HG03460 (cell line): ENCODE measurements around the gene RBM43.
"Not testable (repeated sequence)": the region's sequence is repeated elsewhere in the genome, so short reads cannot be mapped to it uniquely, and the experiment has no call there.

ENCODE experiments used
- ATAC-seq: cut with Tn5 transposase; IDR thresholded peaks from one replicate; pipeline ENCODE4 v1.9.1; 2021; ENCODE audit not compliant: unreplicated experiment

The RBM43 gene

DNA sequence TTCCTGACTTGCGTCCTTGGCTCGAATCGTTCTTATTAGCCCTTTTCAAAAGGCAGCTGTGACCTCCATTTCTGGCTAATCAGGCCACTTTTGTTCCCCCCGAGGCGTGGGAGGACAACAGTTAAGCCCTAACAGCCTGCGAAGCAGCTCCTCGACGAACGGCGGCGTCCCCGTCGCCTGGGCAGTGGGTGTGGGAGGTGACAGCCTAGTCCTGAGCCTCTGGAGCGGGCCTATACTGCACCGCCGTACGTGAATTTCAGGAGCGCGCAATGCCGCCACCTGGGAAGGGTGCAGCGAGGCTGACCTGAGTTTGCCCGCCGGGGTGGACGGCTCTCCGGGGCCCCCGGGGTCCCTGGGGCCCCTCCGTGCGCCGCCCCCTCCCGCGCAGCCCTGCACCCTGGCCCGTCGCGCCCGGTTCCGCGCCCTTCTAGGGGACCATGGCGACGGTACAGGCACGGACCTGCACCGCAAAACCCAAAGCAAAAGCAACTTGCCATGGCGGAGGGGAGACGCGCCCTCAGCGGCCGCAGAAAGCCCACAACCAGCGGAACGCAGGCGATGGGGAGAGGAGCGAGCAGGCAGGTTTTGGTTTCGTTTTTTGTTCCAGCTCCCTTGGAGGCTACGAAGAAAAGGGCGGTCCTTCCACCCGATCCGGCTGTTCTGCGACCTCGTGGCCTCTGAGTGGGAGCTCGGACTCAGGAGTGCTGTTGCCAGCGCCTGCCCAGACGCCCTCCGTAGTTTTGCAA, at the start of gene RBM43:
Gene RBM43, minus strand, starts transcription at position 633 of the 746 bp plus-strand sequence. Its CDS starts 136 bp downstream, at position 497.
- ATAC-seq: peak; percentile 94

DNA sequence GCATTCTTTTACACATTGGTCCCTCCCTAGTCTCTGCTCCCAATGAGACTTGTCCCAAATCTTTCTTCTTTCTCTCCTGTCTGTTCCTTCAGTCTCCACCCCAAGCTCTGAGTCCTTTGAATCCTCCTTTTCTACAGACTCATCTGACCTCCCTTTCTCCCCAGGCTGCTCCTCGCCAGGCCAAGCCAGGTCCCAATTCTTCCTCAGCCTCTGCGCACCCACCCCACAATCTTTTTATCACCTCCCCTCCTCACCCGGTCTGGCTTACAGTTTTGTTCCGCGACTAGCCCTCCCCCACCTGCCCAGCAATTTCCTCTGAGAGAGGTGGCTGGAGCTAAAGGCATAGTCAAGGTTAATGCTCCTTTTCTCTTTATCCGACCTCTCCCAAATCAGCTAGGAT, 48.6 kb upstream of the RBM43 start:
- ATAC-seq: not testable (repeated sequence)

DNA sequence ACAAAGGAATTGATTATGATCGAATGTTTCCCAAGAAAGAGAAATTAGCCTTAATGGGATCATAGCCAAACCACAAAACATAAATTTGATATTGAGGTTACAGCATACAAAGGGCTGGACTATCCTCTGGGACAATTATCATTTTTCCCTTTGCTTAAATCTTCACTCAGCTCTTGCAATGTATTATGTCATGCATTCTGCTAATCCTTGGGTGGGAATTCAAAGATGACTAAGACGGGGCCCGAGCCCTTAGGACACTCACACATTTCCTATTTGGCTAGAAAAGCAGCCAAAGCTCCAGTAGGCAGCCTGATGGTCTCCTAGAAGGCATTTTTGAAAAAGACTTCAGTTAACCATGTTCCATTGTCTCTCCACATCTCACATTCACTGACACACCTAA, 45.0 kb upstream of the RBM43 start:
- no peak for ATAC-seq

DNA sequence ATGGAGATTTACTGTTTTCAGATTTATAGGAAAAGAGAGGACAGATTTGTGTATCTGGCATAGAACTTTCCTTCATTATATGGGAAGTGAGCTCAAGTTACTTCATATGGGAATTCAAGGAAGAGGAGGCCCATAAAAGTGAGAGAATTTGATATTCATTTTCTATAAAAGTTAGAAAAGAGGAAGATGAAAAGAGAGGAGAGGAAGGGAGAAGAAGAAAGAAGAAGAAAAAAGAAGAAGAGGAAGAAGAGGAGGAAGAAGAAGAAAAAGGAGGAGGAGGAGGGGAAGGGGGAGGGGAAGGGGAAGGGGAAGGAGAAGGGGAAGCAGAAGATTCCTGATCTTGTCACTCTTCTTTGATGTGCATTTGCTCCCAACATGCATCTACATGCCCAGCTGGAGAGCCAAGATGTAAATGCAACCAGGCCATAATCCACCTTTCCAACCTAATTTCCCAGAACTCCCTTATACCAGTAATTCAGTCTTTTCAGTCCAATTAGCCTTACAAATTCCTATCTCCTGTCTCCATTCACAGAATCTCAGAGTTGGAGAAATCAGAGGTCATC, 43.5 kb upstream of the RBM43 start:
- no peak for ATAC-seq

DNA sequence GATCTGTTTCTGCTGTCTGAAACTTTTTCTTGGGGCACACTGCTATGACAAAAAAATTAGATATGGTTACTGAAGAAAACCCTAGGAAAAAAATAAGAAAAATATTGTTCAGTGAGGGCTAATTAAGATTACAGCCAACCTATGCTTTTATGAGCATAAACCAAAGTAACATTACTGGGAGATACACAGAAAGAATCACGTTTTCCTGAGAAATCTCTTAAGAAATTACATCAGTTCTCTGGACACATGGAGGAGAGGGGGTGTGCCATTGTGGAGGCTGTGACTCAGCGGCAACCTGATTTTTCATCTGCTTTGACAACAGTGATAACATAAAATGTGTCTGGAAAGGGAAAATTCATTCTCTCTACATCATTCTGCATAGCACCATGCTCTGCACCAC, 41.2 kb upstream of the RBM43 start:
- no peak for ATAC-seq

DNA sequence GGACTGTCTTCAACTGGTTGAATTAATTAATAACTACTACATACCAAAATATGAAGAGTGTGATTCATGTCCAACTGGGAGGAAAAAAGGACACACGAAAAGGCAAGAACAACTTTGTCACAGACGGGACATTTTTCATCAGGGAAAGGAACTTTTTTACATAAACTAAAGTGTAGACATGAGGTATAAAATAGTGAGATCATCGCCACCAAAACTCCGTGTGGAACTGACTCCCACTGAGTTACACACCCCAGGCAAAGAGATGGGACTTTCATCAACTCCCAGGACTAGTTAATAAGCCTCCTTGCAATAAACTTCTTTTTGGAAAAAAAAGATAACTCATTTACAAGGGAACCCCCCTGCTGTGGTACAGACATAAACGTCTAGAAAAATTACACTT, 40.7 kb upstream of the RBM43 start:
- no peak for ATAC-seq

DNA sequence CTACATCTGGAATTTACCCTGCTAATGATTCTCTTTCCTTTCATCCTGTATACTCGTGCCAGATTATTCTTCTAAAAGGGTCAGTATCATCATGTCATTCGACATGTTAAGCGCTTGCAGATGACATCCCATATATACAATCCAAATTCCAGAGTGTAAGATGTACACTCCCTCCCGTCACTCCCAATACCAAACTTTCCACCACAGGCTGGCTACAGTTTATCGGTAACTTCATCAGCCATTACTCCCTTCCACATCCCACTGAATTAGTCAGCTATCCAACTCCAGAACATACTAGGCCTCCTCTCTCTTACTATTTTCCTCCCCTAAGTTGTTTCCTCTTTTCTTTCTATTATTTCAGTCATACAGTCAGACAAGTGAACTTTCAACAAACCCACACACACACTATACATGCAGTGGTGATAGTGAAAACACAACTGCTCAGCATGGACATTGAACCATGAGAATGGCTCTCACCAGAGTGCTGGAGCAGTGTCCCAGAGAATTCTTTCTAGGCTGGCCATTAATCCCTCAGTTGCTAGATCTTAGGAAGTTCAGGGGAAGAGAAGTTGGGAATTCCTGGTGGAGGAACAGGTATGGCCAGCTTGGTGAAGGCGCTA, 38.4 kb upstream of the RBM43 start:
- no peak for ATAC-seq

DNA sequence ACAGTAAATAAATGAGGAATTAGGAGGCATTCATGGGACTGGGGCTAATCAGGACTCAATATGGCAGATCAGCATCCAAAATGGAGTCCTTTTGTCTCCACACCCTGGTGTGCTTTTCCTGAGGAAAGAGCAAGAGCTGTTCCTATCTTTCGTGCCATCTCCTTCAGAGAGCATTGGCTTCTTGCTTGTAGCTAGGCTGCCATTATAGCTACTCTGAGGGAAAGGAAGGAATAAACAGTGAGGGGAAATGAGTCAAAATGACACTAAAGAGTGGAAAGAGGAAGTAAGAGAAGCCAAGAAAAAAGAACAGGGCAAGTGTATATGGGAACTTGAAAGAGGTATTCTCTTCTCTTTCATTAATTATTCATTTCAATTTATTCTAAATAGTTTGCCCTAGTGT, 36.2 kb upstream of the RBM43 start:
- peak; percentile 96 for ATAC-seq

DNA sequence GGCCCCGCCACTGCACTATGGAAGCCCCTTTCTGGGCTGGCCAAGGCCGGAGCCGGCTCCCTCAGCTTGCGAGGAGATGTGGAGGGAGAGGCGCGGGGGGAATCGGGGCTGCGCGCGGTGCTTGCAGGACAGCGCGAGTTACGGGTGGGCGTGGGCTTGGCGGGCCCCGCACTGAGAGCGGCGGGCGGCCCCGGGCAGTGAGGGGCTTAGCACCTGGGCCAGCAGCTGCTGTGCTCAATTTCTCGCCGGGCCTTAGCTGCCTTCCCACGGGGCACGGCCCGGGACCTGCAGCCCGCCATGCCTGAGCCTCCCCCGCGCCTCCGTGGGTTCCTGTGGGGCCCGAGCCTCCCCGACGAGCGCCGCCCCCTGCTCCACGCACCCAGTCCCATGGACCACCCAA, 34.3 kb upstream of the RBM43 start:
- not testable (repeated sequence) for ATAC-seq

DNA sequence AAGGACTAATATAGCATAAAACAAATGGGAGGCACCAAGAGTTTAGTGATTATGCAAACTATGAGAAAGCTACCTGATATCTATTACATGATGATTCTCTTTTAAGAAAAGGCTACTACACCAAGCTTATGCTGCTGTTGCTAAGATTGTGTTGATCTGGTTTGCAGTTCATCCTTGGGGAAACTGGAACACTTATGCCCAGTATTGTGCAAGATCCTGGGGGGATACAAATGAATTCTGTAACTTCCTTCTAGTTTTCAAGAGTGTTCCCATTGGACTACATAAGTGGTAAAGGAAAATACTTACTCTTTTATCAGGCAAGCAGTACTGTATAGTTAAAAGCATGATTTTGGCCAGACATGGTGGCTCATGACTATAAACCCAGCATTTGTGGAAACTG, 30.9 kb upstream of the RBM43 start:
- ATAC-seq: no peak

DNA sequence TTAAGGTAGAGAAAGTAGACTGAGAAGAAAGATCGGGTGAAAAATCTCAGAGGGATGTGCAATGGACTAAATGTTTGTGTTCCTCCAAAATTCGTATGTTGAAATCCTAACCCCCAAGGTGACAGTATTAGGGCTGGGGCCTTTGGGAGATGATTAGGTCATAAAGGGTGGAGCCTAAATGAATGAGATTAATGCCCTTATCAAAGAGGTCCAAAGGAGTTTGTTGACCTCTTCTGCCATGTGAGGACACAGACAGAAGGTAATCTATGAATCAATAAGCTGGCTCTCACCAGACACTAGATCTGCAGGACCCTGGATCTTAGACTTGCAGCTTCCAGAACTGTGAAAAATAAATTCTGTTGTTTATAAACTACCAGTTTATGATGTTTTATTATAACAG, 30.5 kb upstream of the RBM43 start:
- ATAC-seq: no peak

DNA sequence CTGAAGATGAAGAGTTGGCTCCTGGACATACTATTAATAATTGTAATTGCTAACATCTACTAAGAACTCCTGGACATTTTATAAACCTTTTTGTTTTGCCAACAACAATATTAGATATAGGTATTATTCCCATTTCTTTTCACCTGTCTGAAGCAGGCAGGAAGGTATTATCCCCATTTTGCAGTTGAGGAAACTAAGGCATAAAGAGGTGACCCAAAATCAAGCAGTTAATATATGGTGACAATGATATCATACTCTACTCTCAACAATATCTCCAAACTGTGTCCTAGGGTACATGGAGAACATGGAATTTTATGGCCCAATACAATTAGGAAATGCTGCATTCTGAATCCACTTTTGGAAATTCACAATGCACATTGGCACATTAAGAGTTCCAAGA, 29.6 kb upstream of the RBM43 start:
- ATAC-seq: no peak

- peak; percentile 14 for ATAC-seq
Observed at GRCh38 chr2:151289972-151290866, 28.6 kb upstream of the RBM43 start.

GRCh38 chr2:151287513-151288250, 26.0 kb upstream of the RBM43 start:
- ATAC-seq: no peak

DNA sequence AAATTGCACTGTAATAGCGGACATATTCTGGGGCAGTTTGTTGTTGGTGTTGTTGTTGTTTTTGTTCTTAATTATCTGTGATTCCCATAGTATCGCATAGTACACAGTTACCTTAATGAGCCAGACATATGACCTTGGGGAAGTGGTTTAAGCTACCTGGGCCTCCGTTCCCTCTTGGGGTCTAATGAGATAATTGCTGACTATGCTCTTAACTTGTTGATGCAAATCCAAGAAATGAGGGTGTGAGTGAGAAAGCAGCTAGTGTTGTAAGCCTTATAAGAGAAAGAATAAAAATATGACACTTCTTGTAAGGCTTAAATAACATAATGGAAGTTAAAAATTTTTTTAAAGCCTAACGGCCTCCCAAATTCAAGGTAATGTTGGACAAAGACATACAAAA, 20.7 kb upstream of the RBM43 start:
- no peak for ATAC-seq

GRCh38 chr2:151280271-151280670, 18.6 kb upstream of the RBM43 start:
- no peak for ATAC-seq

DNA sequence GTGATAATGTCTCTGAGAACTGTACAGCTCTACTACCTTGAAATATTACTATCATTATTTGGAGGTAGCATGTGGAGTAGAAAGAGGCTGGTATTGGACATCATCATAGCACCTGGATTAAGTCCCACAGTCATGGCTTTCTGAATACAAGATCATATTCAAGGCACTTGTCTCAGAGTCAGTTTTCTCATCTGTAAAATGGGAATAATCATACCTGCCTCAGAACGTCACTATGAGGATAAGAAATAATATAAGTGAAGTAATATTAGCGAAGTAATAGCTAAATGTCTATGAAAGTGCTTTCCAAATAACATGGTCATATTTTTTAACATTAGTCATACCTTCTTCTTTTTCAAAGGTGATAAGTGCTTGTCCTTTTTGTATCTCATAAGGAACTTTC, 16.8 kb upstream of the RBM43 start:
- no peak for ATAC-seq

- no peak for ATAC-seq
Observed at GRCh38 chr2:151277067-151277466, 15.4 kb upstream of the RBM43 start.

DNA sequence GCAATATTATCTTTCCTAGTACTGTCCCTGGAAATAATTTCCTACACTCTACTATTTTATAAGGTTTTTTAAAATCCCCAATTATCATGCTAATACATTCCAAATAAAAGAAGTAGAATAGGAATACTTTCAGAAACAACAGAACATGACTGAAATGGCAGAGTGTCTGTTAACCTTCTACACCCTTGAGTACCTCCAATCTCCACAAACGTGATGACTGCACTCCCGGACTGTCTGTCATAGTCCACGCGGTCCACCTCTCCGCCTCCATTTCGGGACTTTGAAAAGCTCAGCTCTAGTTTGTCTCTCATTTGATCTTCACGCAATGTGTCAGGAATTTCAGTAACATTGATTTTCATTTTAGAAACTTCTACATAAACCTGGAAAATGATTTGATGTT, 13.6 kb upstream of the RBM43 start:
- ATAC-seq: no peak

GRCh38 chr2:151271824-151272223, 10.2 kb upstream of the RBM43 start:
- ATAC-seq: no peak
